Activated CD4-positive, CD25-positive, alpha-beta regulatory T cell treated with anti-CD3 and anti-CD28 coated beads, Interleukin-2, amount 50 U/mL, for 16 hours (primary cell): ENCODE results near the gene EPB41L2.
A peak's percentile ranks its signal among the peaks of the same experiment; 100 is the strongest.
"Not testable (repeated sequence)": the region's sequence is repeated elsewhere in the genome, so short reads cannot be mapped to it uniquely, and the experiment has no call there.

Experiments
- DNase-seq: peaks from one replicate; pipeline ENCODE4 v3.0.0-alpha.2; 2020; ENCODE audit warnings: low read depth, low spot score

The EPB41L2 gene

DNA sequence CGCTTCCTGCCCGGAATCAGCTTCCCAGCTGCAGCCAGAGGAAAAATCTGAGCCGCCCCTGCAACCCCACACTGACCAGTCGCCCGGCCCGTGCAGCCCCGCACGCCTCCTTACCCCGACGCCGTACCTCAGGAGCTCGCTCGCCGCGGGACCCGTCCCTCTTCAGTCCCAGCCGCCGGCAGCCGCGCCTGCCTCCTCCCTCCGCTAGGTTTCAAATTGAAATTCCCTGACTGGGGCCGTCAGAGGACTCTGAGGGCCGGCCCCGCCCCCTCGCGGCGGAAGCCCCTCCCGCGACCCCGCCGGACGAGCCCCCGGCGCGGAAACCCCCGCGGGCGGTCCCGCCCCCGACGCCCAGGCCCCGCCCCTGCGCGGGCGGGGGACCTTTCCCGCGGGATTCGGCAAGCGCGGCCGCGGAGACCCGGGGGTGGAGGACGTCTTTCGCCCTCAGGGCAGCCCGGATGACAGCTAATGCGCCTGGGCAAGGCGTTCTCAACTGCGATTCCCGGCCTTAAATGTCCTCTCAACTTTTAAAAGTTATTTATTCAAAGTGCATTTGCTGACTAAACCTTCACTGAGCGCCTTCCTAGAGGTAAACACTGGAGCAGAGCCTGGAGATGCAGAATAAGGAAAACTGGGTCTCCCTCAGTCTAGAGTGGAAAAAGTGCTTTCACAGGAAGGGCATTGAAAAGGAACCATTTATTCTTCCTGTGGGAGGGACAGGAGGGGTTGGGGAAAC, at the start of gene EPB41L2:
TSS of gene EPB41L2 (minus strand) at position 218 of the 736 bp plus-strand sequence. CDS start 106,760 bp downstream, outside the sequence.
- DNase-seq: peak; percentile 21

DNA sequence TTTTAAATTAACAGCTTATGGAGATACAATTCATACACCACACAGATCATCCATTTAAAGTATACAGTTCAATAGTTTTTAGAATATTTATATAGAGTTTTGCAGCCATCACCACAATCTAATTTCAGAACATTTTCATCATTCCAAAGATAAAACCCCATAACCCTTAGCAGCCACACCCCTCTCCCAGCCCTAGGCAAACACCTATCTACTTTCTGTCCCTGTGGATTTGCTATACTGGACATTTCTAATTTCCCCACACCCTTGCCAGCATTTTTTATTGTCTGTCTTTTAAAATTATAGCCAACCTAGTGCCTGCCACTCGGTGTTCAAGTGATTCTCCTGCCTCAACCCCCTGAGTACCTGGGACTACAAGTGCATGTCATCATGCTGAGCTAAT, 49.2 kb upstream of the EPB41L2 start:
- no peak for DNase-seq

DNA sequence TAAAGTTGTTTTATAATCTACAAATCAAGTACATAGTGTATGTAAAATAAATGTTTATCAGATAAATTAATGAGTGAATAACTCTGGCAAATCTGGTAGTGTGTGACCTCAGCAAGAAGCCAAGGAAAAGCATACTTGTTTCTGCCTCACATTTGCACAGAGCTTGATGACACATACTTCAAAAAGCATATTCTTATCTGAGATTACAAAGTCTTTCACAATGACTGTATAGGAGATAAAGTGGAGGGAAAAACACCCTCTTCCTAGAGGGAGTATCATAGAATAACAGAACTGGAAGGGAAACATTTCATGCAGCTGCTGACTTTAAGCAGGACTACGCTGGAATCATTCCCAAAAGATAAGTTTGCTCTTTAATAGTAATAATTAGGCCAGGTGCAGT, 44.1 kb upstream of the EPB41L2 start:
- no peak for DNase-seq

DNA sequence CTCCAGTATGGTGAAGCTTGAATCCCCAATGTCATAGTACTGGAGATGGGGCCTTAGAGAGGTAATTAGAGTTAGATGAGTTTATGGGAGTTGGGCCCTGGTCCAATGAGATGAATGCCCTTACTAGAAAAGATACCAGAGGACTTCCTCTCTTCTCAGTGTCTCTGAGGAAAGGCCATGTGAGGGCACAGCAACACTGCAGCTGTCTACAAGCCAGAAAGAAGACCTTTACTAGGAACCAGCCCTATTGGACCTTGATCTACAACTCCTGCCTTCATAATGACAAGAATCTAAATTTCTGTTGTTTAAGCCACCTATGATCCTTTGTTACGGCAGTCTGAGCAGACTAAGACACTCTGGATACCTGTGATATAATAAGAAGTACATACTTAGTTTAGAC, 40.9 kb upstream of the EPB41L2 start:
- no peak for DNase-seq

DNA sequence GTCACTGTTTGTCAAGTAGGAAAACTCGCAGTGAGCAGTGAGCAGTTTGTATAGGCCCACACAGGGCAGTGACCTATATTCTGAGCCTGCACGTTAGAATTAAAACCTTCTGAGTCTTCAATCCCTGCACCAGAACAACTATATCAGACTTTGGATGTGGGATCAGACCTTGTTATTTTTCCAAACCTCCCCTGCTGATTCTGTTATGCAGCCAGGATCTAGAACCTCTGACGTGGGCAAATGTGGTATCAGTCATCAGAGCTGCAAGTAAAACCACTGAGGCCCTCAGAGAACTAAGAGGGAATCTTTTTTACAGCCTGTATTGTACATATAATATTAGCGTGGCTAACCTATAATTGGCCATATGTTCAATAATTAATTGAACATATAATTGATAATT, 40.3 kb upstream of the EPB41L2 start:
- no peak for DNase-seq

DNA sequence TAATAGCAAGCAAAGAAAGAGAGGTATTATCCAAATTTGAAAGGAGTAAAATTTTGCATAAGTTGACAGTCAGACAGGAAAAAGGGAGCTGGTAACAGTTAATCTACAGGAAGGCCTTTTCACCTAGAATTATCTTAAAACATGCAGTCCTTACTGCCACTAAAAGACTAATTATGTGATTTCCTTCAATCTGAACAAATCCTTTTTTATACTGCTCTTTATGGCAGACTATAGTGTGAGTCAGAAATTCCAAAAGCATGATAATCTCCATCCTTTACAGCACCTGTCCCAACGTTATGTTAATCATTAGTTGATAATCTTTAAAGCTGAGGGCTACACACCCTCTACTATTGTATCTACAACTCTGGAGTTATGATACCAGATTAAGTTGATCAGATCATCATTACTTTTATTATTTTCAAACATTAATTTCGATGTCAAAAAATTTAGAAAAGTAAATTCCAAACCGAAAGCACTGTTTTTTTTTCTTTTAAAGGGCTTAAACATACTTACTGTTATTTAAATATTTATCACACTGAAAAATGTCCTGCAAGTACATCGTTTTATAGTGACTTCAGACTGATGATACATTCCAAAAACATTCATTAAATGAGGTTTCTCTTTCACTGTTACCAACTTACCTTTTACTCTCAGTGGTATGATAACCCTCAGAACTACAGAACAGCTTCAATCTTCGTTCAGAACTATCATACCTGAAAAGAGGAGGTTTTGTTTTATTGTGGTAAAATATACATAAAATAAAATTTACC, 39.1 kb upstream of the EPB41L2 start:
- DNase-seq: no peak

DNA sequence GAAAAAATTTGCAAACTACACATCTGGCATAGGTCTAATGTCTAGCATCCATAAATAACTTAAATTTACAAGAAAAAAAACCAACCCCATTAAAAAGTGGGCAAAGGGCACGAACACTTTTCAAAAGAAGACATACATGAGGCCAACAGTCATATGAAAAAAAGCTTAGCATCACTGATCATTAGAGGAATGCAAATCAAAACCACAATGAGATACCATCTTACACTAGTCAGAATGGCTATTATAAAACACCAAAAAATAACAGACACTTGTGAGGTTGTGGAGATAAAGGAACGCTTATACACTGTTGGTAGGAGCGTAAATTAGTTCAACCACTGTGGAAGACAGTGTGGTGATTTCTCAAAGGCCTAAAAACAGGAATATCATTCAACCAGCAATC, 33.7 kb upstream of the EPB41L2 start:
- DNase-seq: no peak

DNA sequence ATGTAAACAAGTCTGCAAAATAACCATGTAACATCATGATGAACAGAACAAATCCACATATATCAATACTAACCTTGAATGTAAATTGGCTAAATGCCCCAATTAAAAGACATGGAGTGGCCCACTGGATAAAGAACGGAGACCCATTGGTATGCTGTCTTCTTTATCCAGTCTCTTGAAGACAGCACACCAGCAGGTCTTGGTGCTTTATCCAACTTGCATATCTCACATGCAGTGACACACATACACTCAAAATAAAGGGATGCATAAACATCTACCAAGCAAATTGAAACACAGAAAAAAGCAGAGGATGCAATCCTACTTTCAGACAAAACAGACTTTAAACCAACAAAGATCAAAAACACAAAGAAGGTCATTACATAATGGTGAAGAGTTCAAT, 30.3 kb upstream of the EPB41L2 start:
- no peak for DNase-seq

DNA sequence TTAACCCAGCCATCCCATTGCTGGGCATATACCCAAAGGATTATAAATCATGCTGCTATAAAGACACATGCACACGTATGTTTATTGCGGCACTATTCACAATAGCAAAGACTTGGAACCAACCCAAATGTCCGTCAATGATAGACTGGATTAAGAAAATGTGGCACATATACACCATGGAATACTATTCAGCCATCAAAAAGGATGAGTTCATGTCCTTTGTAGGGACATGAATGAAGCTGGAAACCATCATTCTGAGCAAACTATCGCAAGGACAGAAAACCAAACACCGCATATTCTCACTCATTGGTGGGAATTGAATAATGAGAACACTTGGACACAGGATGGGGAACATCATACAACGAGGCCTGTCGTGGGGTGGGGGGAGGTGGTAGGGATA, 28.9 kb upstream of the EPB41L2 start:
- not testable (repeated sequence) for DNase-seq

DNA sequence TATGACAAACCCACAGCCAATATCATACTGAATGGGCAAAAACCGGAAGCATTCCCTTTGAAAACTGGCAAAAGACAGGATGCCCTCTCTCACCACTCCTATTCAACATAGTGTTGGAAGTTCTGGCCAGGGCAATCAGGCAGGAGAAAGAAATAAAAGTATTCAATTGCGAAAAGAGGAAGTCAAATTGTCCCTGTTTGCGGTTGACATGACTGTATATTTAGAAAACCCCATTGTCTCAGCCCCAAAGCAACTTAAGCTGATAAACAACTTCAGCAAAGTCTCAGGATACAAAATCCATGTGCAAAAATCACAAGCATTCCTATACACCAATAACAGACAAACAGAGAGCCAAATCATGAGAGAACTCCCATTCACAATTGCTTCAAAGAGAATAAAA, 27.3 kb upstream of the EPB41L2 start:
- DNase-seq: not testable (repeated sequence)

DNA sequence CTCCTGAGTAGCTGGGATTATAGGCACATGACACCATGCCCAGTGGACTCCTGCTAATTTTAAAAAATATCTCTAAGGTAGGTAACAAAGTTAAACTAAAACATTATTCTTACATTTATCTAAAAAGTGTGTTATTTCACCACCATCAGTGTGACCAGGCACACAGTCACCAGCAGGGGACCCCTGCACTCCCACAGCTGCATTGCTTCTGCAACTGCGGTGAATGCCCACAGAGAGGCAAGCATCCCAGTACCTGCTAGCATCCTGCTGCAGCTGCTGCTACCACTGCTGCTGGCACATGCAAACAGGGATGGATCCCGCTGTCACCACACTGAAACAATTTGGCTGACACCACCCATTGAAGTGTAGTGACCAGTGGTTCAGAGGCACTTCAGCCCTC, 21.9 kb upstream of the EPB41L2 start:
- no peak for DNase-seq

DNA sequence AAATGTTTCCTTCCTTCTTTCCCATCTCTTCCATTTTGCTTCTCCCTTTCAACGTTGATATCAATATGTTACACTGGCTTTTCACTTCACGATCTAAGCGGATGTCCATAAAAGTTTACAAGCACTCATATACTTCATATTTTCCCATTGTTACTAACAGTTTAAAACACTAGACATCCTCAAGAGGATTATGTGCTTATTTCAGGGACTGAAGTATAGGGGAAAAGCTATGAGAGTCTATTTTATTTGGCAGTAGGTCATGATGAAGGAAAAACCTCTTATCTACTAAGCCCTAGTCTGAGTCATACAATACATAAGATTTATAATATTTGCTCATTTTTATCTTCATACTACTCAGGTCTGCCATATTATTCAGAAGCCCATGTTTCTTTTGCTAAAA, 20.6 kb upstream of the EPB41L2 start:
- no peak for DNase-seq

DNA sequence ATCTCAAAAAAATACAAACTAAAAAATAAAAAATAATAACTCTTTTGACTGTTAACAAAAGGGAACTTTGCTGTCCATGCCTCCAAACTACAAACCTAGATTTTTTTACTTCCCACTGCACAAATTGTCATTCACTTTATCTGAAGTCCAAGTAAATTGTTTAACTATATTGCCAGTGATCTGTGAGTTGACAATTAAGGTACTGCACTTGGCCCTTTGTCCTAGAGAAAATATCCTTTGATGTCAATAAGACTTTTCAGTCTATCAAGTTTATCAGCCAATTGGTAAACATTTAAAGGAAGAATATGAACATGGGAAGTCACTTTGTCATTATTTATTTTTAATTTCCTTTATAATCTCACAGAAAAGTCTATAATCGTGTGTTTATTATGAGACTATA, 19.3 kb upstream of the EPB41L2 start:
- DNase-seq: no peak

DNA sequence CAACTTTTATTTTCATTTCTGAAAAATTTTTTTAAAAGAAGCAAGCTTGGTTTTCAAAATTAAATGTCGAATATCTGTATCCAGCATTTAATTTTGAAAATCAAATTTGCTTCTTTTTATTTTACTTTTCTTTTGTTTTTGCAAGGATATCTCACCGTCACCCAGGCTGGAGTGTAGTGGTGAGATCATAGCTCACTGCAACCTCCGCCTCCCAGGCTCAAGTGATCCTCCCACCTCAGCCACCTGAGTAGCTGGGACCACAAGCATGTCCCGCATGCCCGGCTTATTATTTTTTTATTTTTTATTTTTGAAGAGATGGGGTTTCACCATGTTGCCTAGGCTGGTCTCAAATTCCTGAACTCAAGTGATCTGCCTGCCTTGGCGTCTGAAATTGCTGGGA, 17.0 kb upstream of the EPB41L2 start:
- DNase-seq: no peak

DNA sequence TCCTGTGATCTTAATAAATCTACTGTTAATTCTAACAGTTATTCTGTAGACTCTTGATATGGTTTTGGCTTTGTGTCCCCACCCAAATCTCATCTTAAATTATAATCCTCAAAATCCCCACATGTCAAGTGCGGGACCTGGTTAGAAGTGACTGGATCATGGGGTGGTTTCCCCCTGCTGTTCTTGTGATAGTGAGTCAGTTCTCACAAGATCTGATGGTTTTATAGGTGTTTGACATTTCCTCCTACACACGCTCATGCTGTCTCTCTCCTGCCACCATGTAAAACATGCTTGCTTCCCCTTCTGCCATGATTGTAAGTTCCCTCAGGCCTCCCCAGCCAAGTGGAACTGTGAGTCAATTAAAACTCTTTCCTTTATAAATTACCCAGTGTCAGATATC, 10.5 kb upstream of the EPB41L2 start:
- no peak for DNase-seq

DNA sequence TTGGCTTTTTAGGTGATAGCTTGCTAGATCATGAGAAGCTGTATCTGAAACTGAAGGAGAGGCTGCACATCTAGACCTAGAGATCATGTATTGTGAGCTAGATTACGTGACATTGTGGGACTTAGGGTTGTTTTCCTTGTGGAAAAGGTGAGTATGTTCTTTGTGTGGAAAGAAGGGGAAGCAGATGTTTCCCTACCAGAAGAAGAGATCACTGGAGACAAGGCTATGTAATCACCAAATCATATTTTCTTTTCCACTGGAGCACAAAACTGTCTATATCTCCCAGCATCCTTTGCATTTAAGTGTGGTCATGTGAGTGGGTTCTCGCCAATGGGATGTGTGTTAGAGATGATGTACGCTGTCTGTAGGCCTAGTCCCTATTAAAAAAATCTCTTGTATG, 7.0 kb upstream of the EPB41L2 start:
- DNase-seq: no peak

DNA sequence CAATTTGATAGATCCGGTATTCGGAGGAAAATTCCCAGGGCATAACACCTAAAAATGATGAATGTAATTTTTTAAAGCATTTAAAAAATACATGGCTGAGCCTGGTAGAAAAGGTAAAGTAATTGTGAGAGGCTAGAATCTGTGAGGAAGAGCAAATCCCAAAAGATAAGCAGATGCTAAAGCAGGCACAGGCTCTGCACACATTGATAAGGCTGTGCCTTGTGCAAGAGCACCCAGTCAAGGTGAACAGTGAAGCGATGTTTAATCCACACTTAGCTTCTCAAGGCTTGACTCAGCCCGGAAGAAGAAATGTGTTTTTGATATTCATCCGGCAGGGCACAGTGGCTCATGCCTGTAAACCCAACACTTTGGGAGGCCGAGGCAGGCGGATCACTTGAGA, 5.1 kb upstream of the EPB41L2 start:
- no peak for DNase-seq

DNA sequence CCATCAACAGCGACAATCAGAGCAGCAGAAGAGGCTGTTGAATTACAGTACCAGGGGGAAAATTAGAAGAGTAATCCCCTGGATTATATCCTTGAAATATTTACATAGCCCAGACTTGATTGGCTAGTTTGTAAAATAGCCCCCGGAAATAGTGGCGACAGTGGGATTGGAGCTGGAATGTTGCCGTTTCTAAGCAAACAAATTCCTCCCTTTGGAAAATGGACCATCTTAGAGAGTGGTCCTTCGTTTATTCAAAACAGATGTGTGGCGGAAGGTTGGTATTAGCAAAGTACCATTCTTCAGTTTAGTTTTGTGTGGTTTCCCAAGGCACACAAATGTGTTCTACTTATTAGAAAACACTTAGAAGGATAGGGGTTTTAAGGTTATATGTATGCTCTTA, 4.5 kb upstream of the EPB41L2 start:
- no peak for DNase-seq

DNA sequence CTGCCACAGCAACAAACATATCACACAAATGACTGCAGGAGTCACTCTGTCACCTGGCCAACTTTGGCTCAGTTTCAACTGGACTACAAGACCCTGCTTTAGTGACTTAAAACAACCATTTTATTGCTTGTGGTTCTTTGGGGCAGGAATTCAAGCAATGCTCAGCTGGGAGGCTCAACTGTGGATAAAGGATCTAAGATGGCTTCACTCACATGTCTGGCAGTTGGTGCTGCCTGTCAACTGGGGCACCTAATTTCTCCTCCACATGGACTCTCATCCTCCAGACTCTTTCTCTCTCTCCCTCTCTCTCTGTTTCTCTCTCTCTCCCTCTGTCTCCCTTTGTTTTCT, 2.8 kb upstream of the EPB41L2 start:
- no peak for DNase-seq

DNA sequence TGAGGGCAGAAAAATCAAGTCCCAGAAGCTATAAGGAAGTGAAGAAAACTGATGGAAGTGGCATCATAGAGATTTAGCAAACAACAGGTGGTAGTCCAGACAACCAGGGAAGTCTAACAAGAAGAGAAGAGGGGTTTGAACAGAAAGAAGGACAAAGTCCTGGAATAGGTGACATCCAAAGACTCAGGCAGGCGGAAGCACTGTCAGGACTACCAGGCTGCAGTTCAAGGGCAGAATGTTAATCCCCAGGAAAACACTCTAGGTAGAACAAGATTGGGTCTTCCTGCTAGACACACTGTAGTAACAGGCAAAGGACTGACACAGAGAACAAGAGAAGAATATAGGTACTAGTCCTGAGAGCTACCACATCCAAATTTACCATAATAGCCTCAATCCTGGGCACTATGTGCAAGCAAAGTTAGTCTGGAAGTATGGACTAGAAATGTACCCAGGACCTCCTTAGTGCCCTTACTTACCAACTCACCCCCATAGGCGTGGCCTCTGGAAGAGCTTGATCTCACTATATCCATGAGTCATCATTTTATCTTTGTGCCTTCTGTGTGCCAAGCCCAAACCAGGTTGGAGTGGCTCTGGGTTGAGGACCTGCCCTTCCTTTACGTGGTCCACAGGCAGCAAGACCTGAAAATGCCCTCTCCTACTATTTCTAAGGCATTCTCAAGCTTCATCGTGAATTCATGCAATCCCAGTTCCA, 2.2 kb upstream of the EPB41L2 start:
- DNase-seq: no peak

DNA sequence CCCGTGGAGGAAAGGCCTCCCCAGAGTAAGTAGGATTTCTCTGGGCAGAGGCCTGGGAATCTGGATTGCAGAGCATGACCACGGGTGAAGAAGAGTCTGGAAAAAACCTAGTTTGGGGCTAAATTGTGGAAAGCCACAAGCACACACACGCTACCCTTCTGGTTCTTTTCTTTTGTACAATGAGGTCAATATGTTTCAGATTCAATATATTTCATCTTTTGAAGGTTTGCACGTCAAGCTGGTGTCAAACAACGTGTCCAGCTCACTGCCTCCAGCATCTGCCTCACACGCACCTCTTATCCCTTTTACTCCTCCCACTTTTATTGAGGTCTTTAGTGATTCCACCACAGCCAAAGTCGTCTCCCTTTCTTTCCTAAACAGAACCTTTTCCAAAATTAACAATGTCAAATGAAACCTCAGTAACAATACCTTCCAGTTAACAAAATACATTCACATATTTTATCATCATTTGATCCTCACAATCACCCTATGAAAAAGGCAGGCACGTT, 773 bp upstream of the EPB41L2 start:
- DNase-seq: no peak

DNA sequence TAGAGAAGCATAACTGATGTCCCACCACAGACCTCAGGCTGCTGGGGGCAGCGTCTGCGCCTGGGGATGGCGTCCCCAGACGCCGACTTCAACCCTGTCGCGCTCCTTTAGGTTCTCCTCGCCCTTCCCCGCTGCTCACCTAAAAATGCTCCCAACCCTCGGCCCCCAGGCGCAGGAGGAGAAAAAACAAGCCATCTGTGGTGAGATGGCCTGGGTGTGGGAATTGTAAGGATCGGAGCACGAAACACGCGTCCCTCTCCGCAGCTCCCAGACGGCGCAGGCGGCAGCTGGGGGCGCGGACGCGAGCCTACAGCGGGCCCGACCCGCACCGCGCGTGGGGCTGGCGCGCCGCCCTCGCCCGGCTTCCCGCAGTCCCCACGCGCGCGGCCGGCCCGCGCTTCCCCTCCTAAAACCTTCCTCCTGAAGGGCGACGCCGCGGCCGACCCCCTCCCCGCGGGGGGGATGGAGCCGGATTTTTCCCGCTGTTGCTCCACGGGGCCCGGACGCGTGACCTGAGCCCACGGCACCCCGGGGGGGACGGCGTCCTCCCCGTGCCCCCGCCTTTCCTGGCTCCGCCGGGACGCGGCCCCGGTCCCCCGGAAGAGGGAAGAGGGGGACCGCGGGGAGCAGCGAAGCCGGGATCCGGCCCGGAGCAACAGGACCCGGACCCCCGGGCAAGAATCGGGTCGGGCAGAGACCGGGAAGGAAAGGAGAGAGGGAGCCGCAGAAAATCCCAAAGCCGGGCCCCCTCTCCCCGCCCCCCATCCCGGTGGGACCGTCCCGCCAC, 611 bp downstream of the EPB41L2 start:
- no peak for DNase-seq
